Motor neuron (in vitro differentiated cells): ENCODE measurements around the gene POMT1. TPM values are rescaled to one million over a fixed set of nuclear protein-coding genes. Genes with fewer than 3 reads are reported as not detected.
"Not testable (repeated sequence)": the region's sequence is repeated elsewhere in the genome, so short reads cannot be mapped to it uniquely, and the experiment has no call there.

Experiments
- ATAC-seq, 8 experiments: fragments of 200-7000 bp; cut with Tn5 transposase; replicated peaks in 6 of 8; 2 replicates each; pipeline ENCODE4 v1.8.0; 2021; ENCODE audit warnings: mild to moderate bottlenecking in 8 of 8, moderate library complexity in 8 of 8
- H3K27ac ChIP-seq, 2 donors: fragments of 250-450 bp; sonication (Bioruptor Pico); 2 replicates each; pipeline ENCODE4 v1.9.0; 2021; ENCODE audit warnings: antibody characterized with exemption in 2 of 2, mild to moderate bottlenecking in 2 of 2, moderate library complexity in 1 of 2
- H3K4me1 ChIP-seq, 2 donors: fragments of 250-450 bp; sonication (Bioruptor Pico); replicated peaks in 1 of 2; 2 replicates each; pipeline ENCODE4 v1.6.1; 2021; ENCODE audit warnings: antibody characterized with exemption in 2 of 2, mild to moderate bottlenecking in 2 of 2, moderate library complexity in 1 of 2
- H3K4me3 ChIP-seq, 5 donors: fragments of 250-450 bp; sonication (Bioruptor Pico); 2 replicates each; pipeline ENCODE4 v1.9.0; 2021; ENCODE audit warnings: antibody characterized with exemption in 5 of 5, mild to moderate bottlenecking in 5 of 5, moderate library complexity in 4 of 5
- WGBS, 10 experiments: fragments of 450-650 bp; shearing (Covaris generic); methylation state at CpG; one replicate each; pipeline ENCODE4 v1.0.0; 2022; 5-methylcytosine and 5-hydroxymethylcytosine counted together
- in situ Hi-C, 9 experiments: fragments of 400-800 bp; cut with MboI; loops; one replicate each; pipeline ENCODE4 v1.15.0; 2021; ENCODE audit warnings: low sequenced_read_pairs in 9 of 9, low pct_unique_long_range_greater_than_20kb in 2 of 9; ENCODE audit not compliant: unreplicated experiment in 9 of 9
- total RNA-seq, 8 experiments: library from RNA; unstranded; fragments of 300-600 nt; gene quantifications; 2 replicates each; pipeline versions ENCODE4 v1.2.3 to v1.2.4, GENCODE V29; 2022

The POMT1 gene
- total RNA-seq, 8 experiments from 2014 or later, result 10.0 to 39.8 (median 26.0) TPM

GRCh38 chr9:131511416-131511815 lies 8.7 kb downstream of the POMT1 start:
- in situ Hi-C loops, result no loop called here
- Histone ChIP-seq H3K4me1 (no peaks in the 10 kb centered on the region), H3K27ac (no peak overlapping the region), H3K4me3 (no peak overlapping the region)
- ATAC-seq, result no peak
- WGBS, 10 experiments, result 0 to 100% (median 67%) methylated on average over 1 to 5 of the region's 7 CpGs; no CpG with 5 or more reads in 3 of the 10 experiments

- in situ Hi-C loops, result no loop called here
- Histone ChIP-seq H3K4me1 (no peaks in the 10 kb centered on the region), H3K4me3 (no peak overlapping the region), H3K27ac (no peak overlapping the region)
- WGBS, 10 experiments, result 83 to 100% (median 98%) methylated on average over 2 to 5 of the region's 6 CpGs; no CpG with 5 or more reads in 4 of the 10 experiments
- ATAC-seq, result no peak
Observed at GRCh38 chr9:131511880-131512279, 9.2 kb downstream of the POMT1 start.

GRCh38 chr9:131513177-131513576 lies 10.5 kb downstream of the POMT1 start:
- in situ Hi-C loops, result no loop called here

GRCh38 chr9:131515559-131516031 lies 12.9 kb downstream of the POMT1 start:
- H3K4me3 ChIP-seq, in situ Hi-C loops, H3K27ac ChIP-seq, H3K4me1 ChIP-seq, ATAC-seq: not testable (repeated sequence)
- WGBS, 10 experiments, result 80 to 100% (median 90%) methylated on average over 1 to 4 of the region's 12 CpGs; no CpG with 5 or more reads in 2 of the 10 experiments

More at GRCh38 chr9:131513177-131513576, 10.5 kb downstream of the POMT1 start:
- Histone ChIP-seq H3K27ac (no peak overlapping the region), H3K4me3 (no peak overlapping the region), H3K4me1 (no peaks in the 10 kb centered on the region)
- ATAC-seq, result no peak
- WGBS, 10 experiments, result 87 to 100% (median 96%) methylated on average over 1 to 4 of the region's 15 CpGs; no CpG with 5 or more reads in 7 of the 10 experiments

- in situ Hi-C loops, result no loop called here
- Histone ChIP-seq H3K4me1 (no peaks in the 10 kb centered on the region), H3K27ac (no peak overlapping the region), H3K4me3 (no peak overlapping the region)
- 79 to 97% (median 84%) methylated on average over 1 to 13 of the region's 15 CpGs; no CpG with 5 or more reads in 4 of the 10 experiments for WGBS, 10 experiments
- no peak for ATAC-seq
Observed at GRCh38 chr9:131516100-131516499, 13.4 kb downstream of the POMT1 start.

- Histone ChIP-seq H3K27ac (no peak overlapping the region), H3K4me3 (no peak overlapping the region), H3K4me1 (no peaks in the 10 kb centered on the region)
- WGBS, 10 experiments, result 85 to 100% (median 96%) methylated on average over 1 to 8 of the region's 9 CpGs; no CpG with 5 or more reads in 1 of the 10 experiments
- no peak for ATAC-seq
- in situ Hi-C loops, result no loop called here
Observed at GRCh38 chr9:131516930-131517329, 14.2 kb downstream of the POMT1 start.

GRCh38 chr9:131517761-131518190 lies 15.1 kb downstream of the POMT1 start:
- in situ Hi-C loops, result no loop called here
- no peak for ATAC-seq

GRCh38 chr9:131518553-131518952 lies 15.8 kb downstream of the POMT1 start:
- H3K4me1 ChIP-seq, result no peaks in the 10 kb centered on the region
- no peak for ATAC-seq
- no peak overlapping the region for H3K27ac ChIP-seq
- in situ Hi-C loops, result no loop called here
- H3K4me3 ChIP-seq, result no peak overlapping the region
- WGBS, 10 experiments, result 85 to 100% (median 98%) methylated on average over 3 to 10 of the region's 20 CpGs; no CpG with 5 or more reads in 4 of the 10 experiments

More at GRCh38 chr9:131517761-131518190, 15.1 kb downstream of the POMT1 start:
- no peaks in the 10 kb centered on the region for H3K4me1 ChIP-seq
- 0 to 100% (median 93%) methylated on average over 1 to 4 of the region's 11 CpGs; no CpG with 5 or more reads in 7 of the 10 experiments for WGBS, 10 experiments
- H3K4me3 ChIP-seq, result no peak overlapping the region
- H3K27ac ChIP-seq, result no peak overlapping the region

- Histone ChIP-seq H3K27ac (no peak overlapping the region), H3K4me3 (no peak overlapping the region), H3K4me1 (no peaks in the 10 kb centered on the region)
- 33 to 87% (median 83%) methylated on average over 5 to 12 of the region's 16 CpGs; no CpG with 5 or more reads in 4 of the 10 experiments for WGBS, 10 experiments
- in situ Hi-C loops, result no loop called here
- peak in 1 of 8 experiments; percentile 56 for ATAC-seq
Observed at GRCh38 chr9:131520503-131520902, 17.8 kb downstream of the POMT1 start.

GRCh38 chr9:131521203-131521602 lies 18.5 kb downstream of the POMT1 start:
- Histone ChIP-seq H3K4me3 (no peak overlapping the region), H3K4me1 (no peaks in the 10 kb centered on the region), H3K27ac (no peak overlapping the region)
- 83 to 100% (median 97%) methylated on average over 1 to 8 of the region's 10 CpGs; no CpG with 5 or more reads in 4 of the 10 experiments for WGBS, 10 experiments
- ATAC-seq, result no peak
- in situ Hi-C loops, result no loop called here

- in situ Hi-C loops, result no loop called here
- no peak overlapping the region for H3K27ac ChIP-seq
- no peak for ATAC-seq
- H3K4me1 ChIP-seq, result no peaks in the 10 kb centered on the region
- no peak overlapping the region for H3K4me3 ChIP-seq
- WGBS, 10 experiments, result 93 to 100% (median 100%) methylated on average over 1 to 5 of the region's 13 CpGs; no CpG with 5 or more reads in 4 of the 10 experiments
Observed at GRCh38 chr9:131521822-131522221, 19.1 kb downstream of the POMT1 start.

GRCh38 chr9:131522257-131523085 lies 19.8 kb downstream of the POMT1 start:
- no peak overlapping the region for H3K27ac ChIP-seq
- in situ Hi-C loops, result no loop called here

GRCh38 chr9:131523086-131523388 lies 20.3 kb downstream of the POMT1 start:
- in situ Hi-C loops, result no loop called here
- Histone ChIP-seq H3K4me1 (no peaks in the 10 kb centered on the region), H3K4me3 (no peak overlapping the region), H3K27ac (no peak overlapping the region)
- no peak for ATAC-seq
- WGBS, 10 experiments, result 73 to 100% (median 96%) methylated on average over 2 to 5 of the region's 9 CpGs; no CpG with 5 or more reads in 4 of the 10 experiments

More at GRCh38 chr9:131522257-131523085, 19.8 kb downstream of the POMT1 start:
- WGBS, 10 experiments, result 86 to 100% (median 96%) methylated on average over 5 to 10 of the region's 29 CpGs; no CpG with 5 or more reads in 5 of the 10 experiments
- no peak overlapping the region for H3K4me3 ChIP-seq
- ATAC-seq, result no peak
- H3K4me1 ChIP-seq, result no peaks in the 10 kb centered on the region
